ENCODE results near the gene MTX2. TPM values are rescaled to one million over a fixed set of nuclear protein-coding genes. Genes with fewer than 3 reads are reported as not detected.

MTX2 gene
- 24.9 and 27.1 TPM in 2 replicates for total RNA-seq

GRCh38 chr2:176269319-176270099 lies at the start of gene MTX2:
Gene MTX2, plus strand, starts transcription at chr2:176269442. Its CDS starts 188 bp downstream, at chr2:176269630.

Other genes with a start within 250 kb of the MTX2 start
- gene EVX2, start 185.5 kb upstream of the MTX2 start, total RNA-seq: not detected in 2 replicates
- gene HOXD13, start 176.7 kb upstream of the MTX2 start, total RNA-seq: not detected in 2 replicates
- not detected in 2 replicates for gene HOXD12, start 169.6 kb upstream of the MTX2 start, total RNA-seq
- not detected in 2 replicates for gene HOXD11, start 162.2 kb upstream of the MTX2 start, total RNA-seq
- not detected in 2 replicates for gene HOXD10, start 152.7 kb upstream of the MTX2 start, total RNA-seq
- gene HOXD9, start 146.7 kb upstream of the MTX2 start, total RNA-seq: not detected in 2 replicates
- not detected in 2 replicates for gene HOXD8, start 139.7 kb upstream of the MTX2 start, total RNA-seq
- gene HOXD4, start 117.9 kb upstream of the MTX2 start, total RNA-seq: not detected in 2 replicates
- gene HOXD3, start 112.1 kb upstream of the MTX2 start, total RNA-seq: not detected in 2 replicates
- not detected in 2 replicates for gene HOXD1, start 80.8 kb upstream of the MTX2 start, total RNA-seq